Heart left ventricle (tissue), 13 donors: ENCODE measurements around the gene PER3.

Source experiments
- POLR2A ChIP-seq, 2 donors: fragments of 450-650 bp; IDR thresholded peaks; one replicate each; pipeline ENCODE4 v1.6.1; 2017; ENCODE audit warnings: antibody characterized with exemption in 2 of 2, mild to moderate bottlenecking in 2 of 2, moderate library complexity in 2 of 2
- TF ChIP-seq, protein P1 (sequence below), 12 donors: fragments of 200-600 bp; sonication (generic) in 4 of 12; IDR thresholded peaks; one replicate each; pipeline versions ENCODE4 v1.5.0 to v1.8.0; 2018 to 2022; ENCODE audit warnings: antibody characterized with exemption in 12 of 12, mild to moderate bottlenecking in 5 of 12
- donor health status: ischemic (EF 13 %, LVEDD 7.1; RV severe dilation, severe dysfunction).
- donor health status: DM: no; HTN: yes; CAD: no.
- donor health status: DM: no; HTN: no; CAD: no.
- donor health status: ischemic (EF 25% LVEDD 6.9; RV normal size, moderate dysfunction).
- donor health status: ischemic (EF 25% LVEDD 5.7; RV mildly dilated, moderate dysfunction).
- donor health status: ischemic (EF 35%, LVEDD 5.7; RV mildly dilated, moderate dysfunction).
- donor health status: nonischemic (EF 11% LVEDD 7.7; RV severe dilation, severe dysfunction).
- donor health status: DM: yes; HTN: yes; CAD: no.
- donor health status: PGD.
- donor health status: ischemic (EF 29% LVEDD 5.4; RV normal size, mild dysfunction).
- donor health status: nonischemic (EF 23%, LVEDD 6.1; RV moderate dilation, normal function).

DNA sequence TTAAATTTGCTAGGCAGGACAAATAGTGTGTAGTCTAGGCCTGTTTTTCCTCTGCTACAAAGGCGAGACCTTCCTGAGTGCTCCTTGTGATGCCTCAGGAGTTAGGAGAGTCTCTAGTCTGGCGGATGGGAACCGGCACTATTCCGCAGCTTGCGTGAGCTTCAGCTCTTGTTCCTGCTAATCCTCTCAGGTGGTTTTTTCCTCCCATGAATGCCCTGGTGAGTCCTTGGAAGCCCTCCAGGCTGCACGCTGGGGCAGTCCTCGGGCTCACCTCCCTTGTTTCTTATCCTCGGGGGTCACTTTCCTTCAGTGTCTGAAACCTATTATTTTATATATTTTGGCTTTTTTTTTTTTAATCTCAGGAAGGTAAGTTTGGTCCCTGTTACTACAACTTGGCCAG is 40.6 kb downstream of the PER3 start:
- TF ChIP-seq POLR2A (IDR thresholded peaks at IDR 0.05): no peak
- TF ChIP-seq, protein P1, sequence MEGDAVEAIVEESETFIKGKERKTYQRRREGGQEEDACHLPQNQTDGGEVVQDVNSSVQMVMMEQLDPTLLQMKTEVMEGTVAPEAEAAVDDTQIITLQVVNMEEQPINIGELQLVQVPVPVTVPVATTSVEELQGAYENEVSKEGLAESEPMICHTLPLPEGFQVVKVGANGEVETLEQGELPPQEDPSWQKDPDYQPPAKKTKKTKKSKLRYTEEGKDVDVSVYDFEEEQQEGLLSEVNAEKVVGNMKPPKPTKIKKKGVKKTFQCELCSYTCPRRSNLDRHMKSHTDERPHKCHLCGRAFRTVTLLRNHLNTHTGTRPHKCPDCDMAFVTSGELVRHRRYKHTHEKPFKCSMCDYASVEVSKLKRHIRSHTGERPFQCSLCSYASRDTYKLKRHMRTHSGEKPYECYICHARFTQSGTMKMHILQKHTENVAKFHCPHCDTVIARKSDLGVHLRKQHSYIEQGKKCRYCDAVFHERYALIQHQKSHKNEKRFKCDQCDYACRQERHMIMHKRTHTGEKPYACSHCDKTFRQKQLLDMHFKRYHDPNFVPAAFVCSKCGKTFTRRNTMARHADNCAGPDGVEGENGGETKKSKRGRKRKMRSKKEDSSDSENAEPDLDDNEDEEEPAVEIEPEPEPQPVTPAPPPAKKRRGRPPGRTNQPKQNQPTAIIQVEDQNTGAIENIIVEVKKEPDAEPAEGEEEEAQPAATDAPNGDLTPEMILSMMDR (IDR thresholded peaks at IDR 0.05): no peak
